ENCODE measurements around the gene ADAM22.
A peak's percentile ranks its signal among the peaks of the same experiment; 100 is the strongest.

The ADAM22 gene

DNA sequence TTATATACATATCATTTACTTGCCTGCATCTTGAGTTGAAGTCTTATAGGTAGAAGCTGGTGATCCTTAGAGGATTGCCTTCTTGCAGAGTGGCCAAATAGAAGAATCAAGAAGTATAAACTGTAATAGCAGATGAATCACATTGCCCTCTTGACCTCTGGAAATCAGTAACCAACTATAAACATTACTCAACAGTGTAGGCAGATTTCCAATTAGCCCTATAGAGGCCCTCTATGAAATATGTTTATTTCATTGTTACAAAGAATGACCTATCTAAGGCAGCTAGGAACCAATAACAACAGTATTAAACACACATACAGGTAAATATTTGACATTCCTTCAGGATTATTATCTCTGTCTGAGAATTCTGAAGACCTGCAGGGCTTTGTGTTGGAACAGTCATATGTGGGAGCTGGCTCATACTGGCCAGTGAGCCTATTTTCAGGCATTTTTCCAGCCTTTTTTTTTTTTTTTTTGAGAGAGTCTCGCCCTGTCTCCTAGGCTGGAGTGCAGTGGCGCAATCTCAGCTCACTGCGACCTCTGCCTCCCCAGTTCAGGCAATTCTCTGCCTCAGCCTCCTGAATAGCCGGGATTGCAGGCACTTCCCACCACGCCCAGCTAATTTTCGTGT lies 292.9 kb downstream of the ADAM22 start:
- H3K4me3 ChIP-seq (ENCODE audit: low read depth, low read length) = no peak overlapping the region
- peak; percentile 74 for DNase-seq (ENCODE audit: low read depth)
- TF ChIP-seq, protein P1, sequence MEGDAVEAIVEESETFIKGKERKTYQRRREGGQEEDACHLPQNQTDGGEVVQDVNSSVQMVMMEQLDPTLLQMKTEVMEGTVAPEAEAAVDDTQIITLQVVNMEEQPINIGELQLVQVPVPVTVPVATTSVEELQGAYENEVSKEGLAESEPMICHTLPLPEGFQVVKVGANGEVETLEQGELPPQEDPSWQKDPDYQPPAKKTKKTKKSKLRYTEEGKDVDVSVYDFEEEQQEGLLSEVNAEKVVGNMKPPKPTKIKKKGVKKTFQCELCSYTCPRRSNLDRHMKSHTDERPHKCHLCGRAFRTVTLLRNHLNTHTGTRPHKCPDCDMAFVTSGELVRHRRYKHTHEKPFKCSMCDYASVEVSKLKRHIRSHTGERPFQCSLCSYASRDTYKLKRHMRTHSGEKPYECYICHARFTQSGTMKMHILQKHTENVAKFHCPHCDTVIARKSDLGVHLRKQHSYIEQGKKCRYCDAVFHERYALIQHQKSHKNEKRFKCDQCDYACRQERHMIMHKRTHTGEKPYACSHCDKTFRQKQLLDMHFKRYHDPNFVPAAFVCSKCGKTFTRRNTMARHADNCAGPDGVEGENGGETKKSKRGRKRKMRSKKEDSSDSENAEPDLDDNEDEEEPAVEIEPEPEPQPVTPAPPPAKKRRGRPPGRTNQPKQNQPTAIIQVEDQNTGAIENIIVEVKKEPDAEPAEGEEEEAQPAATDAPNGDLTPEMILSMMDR (conservative IDR thresholded peaks at IDR 0.05; ENCODE audit: low read depth, low read length) = no peak

DNA sequence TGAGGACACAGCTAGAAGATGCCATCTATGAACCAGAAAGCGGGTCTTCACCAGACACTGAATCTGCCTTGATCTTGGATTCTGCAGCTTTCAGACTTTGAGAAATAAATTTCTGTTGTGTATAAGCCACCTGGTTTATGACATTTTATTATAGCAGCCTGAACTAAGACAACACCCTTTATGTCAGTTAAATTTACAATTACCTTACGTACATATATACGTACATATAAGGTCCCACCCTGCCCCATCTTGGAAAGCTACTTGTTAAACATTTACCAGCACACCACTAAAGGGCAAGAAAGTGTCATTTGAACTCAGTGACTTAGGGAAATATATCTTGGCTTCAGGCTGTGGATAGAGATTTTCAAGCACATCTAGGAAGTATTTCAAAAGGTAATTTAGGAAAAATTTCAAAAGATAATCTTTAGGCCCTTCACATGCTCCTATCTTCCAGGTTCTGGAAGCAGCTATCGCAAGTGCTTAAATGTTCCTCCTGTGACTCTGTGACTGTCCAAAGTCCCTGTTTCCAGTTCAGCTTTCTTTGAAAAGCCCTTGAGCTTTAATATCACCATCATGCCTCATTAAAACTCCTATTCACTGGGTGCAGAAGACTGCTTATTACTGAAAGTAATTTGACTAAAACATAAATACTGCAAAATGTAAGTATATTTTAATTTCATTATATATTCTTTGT lies 295.4 kb downstream of the ADAM22 start:
- TF ChIP-seq, protein P1 (conservative IDR thresholded peaks at IDR 0.05; ENCODE audit: low read depth, low read length) = no peak
- H3K4me3 ChIP-seq (ENCODE audit: low read depth, low read length) = no peak overlapping the region
- DNase-seq (ENCODE audit: low read depth) = no peak

GRCh38 chr7:88230646-88231045 lies 296.6 kb downstream of the ADAM22 start:
- TF ChIP-seq, protein P1 (conservative IDR thresholded peaks at IDR 0.05; ENCODE audit: low read depth, low read length) = no peak
- DNase-seq (ENCODE audit: low read depth) = no peak
- H3K4me3 ChIP-seq (ENCODE audit: low read depth, low read length) = no peak overlapping the region

- DNase-seq (ENCODE audit: low read depth) = no peak
- TF ChIP-seq, protein P1 (conservative IDR thresholded peaks at IDR 0.05; ENCODE audit: low read depth, low read length) = no peak
- H3K4me3 ChIP-seq (ENCODE audit: low read depth, low read length) = no peak overlapping the region
Measured at GRCh38 chr7:88233828-88234227, 299.8 kb downstream of the ADAM22 start.

- no peak overlapping the region for H3K4me3 ChIP-seq (ENCODE audit: low read depth, low read length)
- DNase-seq (ENCODE audit: low read depth) = no peak
- TF ChIP-seq, protein P1 (conservative IDR thresholded peaks at IDR 0.05; ENCODE audit: low read depth, low read length) = no peak
Measured at GRCh38 chr7:88239852-88240251, 305.8 kb downstream of the ADAM22 start.

GRCh38 chr7:88243345-88243909 lies 309.4 kb downstream of the ADAM22 start:
- no peak overlapping the region for H3K4me3 ChIP-seq (ENCODE audit: low read depth, low read length)
- TF ChIP-seq, protein P1 (conservative IDR thresholded peaks at IDR 0.05; ENCODE audit: low read depth, low read length) = peak; percentile 72
- peak; percentile 85 for DNase-seq (ENCODE audit: low read depth)

Measured in choroid plexus epithelial cell (primary cell).